GM12873 (cell line): ENCODE results near the gene PTPRE.

Experiments used
- TF ChIP-seq, protein P1 (sequence below): IDR thresholded peaks from 2 replicates; pipeline ENCODE4 v1.5.1; 2012; ENCODE audit warnings: low read depth, mild to moderate bottlenecking, moderate library complexity, low read length, control low read depth; ENCODE audit not compliant: insufficient read depth; ENCODE audit errors: missing control alignments

Gene PTPRE

DNA sequence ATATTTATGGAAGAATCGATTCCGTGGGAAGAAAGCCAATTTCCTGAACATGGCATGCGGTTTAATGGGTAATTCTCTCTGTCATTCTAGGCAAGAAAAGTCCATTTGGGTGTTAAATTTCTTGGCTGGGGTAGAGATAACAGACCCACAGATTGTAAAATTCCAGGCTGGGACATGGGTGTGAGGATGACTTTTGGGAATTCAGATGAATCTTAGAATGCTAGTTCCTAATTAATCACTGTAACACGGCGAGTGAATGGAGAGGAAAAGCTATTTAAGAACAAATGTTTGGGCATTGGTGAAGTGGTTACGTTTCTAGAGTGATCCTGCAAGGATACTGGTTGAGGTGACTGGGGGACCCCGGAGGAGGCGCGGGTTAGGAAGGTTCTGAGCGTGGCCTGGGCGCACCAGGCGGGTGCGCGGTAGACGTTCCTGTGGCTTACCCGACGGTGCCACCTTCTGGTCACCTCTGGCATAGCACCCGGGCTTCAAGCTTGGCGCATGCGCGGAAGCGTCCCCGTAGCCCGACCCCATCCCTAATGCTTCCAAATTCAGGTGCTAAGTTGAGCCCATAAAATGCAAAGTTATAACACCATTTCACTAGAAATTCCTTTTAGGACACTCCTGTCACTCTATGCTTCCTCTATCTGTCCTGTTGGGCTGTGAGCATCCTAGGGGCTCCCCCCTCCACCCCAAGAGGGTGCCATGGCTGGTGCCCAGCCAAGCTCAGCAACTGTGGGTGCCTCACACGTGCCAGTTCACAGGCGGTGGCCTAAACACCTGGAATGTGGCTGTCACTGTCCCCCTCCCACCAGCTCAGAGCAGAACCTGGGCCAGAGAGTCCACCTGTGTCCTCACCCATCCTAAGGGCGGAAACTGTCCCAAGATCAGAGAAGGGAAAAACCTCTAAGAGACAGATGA lies 104.4 kb downstream of the PTPRE start:
- TF ChIP-seq, protein P1, sequence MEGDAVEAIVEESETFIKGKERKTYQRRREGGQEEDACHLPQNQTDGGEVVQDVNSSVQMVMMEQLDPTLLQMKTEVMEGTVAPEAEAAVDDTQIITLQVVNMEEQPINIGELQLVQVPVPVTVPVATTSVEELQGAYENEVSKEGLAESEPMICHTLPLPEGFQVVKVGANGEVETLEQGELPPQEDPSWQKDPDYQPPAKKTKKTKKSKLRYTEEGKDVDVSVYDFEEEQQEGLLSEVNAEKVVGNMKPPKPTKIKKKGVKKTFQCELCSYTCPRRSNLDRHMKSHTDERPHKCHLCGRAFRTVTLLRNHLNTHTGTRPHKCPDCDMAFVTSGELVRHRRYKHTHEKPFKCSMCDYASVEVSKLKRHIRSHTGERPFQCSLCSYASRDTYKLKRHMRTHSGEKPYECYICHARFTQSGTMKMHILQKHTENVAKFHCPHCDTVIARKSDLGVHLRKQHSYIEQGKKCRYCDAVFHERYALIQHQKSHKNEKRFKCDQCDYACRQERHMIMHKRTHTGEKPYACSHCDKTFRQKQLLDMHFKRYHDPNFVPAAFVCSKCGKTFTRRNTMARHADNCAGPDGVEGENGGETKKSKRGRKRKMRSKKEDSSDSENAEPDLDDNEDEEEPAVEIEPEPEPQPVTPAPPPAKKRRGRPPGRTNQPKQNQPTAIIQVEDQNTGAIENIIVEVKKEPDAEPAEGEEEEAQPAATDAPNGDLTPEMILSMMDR: peak; percentile 99

DNA sequence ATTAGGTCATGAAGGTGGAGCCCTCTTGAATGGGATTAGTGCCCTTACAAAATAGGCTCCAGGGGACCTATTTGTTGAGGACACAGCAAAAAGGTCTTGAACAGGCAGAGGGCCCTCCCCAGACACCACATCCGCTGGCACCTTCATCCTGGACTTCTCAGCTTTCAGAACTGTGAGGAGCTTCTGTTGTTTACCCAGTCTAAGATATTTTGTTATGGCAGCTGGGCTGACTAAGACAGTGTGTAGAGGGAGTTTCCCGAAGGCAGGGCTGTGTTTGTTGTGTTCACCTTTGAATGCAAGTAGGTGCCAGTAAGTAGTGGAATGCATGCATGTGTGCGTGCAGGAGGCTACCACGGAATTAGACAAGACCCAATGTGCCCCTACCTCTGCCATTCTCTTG lies 106.7 kb downstream of the PTPRE start:
- TF ChIP-seq, protein P1: no peak

DNA sequence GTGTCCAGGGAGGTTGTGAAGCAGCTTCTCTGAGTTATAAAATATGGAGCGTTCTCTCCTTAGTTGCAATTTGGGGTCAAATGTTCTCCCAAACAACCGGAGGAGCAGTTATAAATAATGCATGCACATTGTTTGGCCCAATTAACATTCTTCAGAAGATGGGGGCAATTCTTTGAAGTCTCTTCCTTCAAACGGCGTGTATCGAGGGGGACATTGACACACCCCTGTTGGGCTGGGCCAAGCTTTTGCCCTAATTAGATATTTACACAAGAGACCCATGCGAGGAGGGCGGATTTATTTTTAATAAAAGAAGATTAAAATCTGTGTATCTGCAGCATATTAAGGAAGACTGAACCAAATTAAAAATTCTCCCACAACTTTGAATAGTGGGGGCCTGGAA lies 107.3 kb downstream of the PTPRE start:
- TF ChIP-seq, protein P1: no peak

DNA sequence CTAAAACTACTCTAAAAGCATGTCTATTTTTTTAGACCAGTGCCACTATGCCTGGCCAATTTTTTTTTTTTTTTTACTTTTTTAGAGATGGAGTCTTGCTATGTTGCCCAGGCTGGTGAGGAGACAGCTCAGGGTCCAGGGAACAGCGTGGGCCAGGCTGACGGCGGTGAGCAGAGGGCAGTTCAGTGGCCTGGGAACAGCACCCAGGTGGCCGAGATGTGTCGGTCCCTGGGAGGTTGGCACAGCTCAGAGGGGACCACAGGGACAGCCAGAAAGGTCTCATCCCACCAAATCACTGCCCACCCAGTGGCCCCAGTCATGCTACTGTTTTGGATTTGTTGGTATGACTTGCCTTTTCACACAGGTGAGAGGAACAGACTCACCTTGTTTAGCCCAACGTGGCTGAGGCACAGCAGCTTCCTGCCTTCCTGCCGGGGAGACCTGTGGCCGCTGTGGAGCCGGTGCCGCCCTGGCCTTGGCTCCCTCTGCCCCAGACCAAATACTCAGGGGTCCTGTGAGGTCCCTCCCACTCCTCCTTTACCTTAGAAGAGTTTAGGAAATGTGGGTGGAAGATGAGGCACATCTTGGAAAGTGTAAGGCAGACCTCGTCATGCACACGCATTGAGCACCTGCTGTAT lies 109.6 kb downstream of the PTPRE start:
- TF ChIP-seq, protein P1: no peak

DNA sequence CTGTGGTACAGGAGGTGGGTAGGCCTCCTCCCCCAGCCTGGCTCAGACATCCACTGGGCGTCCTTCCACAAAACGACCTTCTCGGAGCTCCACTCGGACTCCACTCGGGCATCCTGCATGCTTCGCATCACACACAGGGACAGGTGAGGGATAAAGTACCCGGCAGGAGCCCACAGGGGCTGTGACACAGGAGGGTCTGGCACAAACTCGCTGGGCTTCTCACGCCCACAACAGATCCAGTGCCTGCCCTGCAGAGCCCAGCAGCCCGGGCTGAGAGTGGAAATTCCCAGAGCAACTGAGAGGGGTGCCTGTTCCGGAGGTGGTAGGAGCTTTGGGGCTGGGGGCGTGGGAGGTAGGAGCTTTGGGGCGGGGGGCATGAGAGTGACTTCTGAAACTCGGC lies 110.9 kb downstream of the PTPRE start:
- TF ChIP-seq, protein P1: no peak

DNA sequence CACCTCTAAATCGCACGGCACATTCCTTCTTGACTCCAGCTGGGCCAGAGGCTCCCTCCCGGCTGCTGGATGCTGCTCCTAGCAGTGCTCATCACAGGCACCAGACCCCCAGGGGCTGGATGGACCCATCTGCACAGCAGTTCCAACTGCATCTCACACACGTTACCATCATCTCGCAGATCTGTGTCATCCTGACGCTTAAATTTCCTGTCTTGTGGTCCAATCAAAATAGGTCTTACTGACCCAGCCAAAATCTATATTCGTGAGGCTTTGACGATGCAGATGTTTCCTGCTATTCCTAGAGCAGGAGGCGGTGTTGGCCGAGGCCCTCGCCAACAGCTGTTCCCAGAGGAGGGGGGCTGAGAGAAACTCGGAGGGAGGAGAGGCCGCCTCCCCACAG lies 111.3 kb downstream of the PTPRE start:
- TF ChIP-seq, protein P1: no peak

DNA sequence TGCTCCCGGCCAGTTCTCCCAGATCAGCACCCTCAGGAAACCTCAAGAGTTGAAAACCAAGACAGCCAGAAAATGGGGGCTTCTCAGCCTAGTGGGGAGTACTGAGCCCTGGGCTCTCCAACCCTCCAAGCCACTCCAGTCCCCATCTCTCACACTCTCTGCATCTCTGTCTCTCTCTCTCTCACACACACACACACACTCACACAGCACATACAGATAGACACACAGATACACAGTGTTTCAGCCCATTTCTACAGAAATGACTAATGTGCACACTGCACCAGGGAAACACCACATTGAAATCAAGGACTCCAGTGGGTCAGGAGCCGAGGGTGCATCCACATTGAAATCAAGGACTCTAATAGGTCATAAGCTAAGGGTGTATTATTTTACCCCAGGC lies 111.8 kb downstream of the PTPRE start:
- TF ChIP-seq, protein P1: no peak
